Small intestine (tissue), 7 donors: ENCODE measurements around the gene ZCCHC3. TPM values are rescaled to one million over a fixed set of nuclear protein-coding genes. Genes with fewer than 3 reads are reported as not detected.

Experiments
- DNase-seq, 2 donors: peaks; one replicate each; pipeline versions ENCODE4 v3.0.0 to v3.0.0-alpha.2; 2013
- FAIRE-seq: peaks from 2 replicates; lab custom pipeline; 2012; peaks lifted over from hg19 to GRCh38; lab: Jason Lieb, UNC
- H3K27ac ChIP-seq, 3 donors: one replicate each; pipeline ENCODE4 v1.5.1; 2013; ENCODE audit warnings: low read length in 2 of 3, mild to moderate bottlenecking in 2 of 3, control low read depth in 1 of 3, inconsistent platforms in 1 of 3, low read depth in 1 of 3, moderate library complexity in 1 of 3
- H3K27me3 ChIP-seq, 3 donors: one replicate each; pipeline ENCODE4 v1.6.1; 2013; ENCODE audit warnings: low read length in 3 of 3, inconsistent platforms in 1 of 3; ENCODE audit not compliant: control insufficient read depth in 3 of 3, insufficient read depth in 3 of 3
- H3K36me3 ChIP-seq, 3 donors: one replicate each; pipeline ENCODE4 v1.6.1; 2013; ENCODE audit warnings: low read length in 3 of 3, inconsistent platforms in 1 of 3, low read depth in 1 of 3, mild to moderate bottlenecking in 1 of 3, moderate library complexity in 1 of 3; ENCODE audit not compliant: control insufficient read depth in 3 of 3, insufficient read depth in 2 of 3
- H3K4me1 ChIP-seq, 3 donors: one replicate each; pipeline ENCODE4 v1.6.1; 2013; ENCODE audit warnings: low read length in 2 of 3, inconsistent platforms in 1 of 3, low read depth in 1 of 3, mild to moderate bottlenecking in 1 of 3, moderate library complexity in 1 of 3; ENCODE audit not compliant: control insufficient read depth in 3 of 3, insufficient read depth in 2 of 3
- H3K4me3 ChIP-seq, 3 donors: one replicate each; pipeline ENCODE4 v1.5.1; 2013; ENCODE audit warnings: low read length in 3 of 3, control low read depth in 1 of 3, inconsistent platforms in 1 of 3, low read depth in 1 of 3, mild to moderate bottlenecking in 1 of 3, moderate library complexity in 1 of 3
- H3K9me3 ChIP-seq, 2 donors: one replicate each; pipeline ENCODE4 v1.6.1; 2013; ENCODE audit warnings: low read depth in 1 of 2, low read length in 1 of 2; ENCODE audit not compliant: control insufficient read depth in 2 of 2, insufficient read depth in 1 of 2
- WGBS, 3 donors: extraction: QIAGEN DNeasy Blood & Tissue Kit; methylation state at CpG; one replicate each; pipeline ENCODE4 v1.1.7; 2013; 5-methylcytosine and 5-hydroxymethylcytosine counted together
- polyA plus RNA-seq, 4 donors: library from polyadenylated mRNA; stranded (reverse) in 3 of 4; unstranded in 1 of 4; fragments of 200-250 nt in 3 of 4; fragments of 120-200 nt in 1 of 4; gene quantifications; one replicate each; pipeline versions ENCODE4 v1.2.1 to v1.2.3, GENCODE V29; 2013
- donor health status: healthy with polysubstance abuse.
- donor health status: control.
- donor health status: control.
- donor health status: Bipolar disorder and iron deficiency.
- donor health status: healthy.

Gene ZCCHC3
- polyA plus RNA-seq, 4 donors: 8.9 to 27.0 (median 12.3) TPM

DNA sequence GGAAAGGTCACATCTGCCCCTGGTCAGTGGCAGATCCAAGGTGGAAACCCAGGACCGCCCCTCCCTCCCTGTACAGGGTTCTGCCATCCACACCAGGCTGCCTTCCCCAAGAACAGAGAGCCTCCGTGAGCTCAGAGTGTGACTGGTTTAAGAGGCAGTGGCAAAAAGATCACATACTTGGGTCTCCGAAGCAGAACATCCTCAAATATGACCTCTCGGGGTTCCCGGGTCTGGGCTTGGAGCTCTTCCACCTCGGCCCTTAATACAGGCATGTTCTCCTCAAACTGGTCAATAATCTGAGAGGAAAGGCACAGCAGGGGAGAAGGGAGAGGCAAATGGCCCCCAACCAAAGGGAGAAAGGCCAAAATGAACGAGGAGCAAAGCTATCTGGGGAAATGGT lies 21.6 kb upstream of the ZCCHC3 start:
- Histone ChIP-seq H3K4me3 (no peak overlapping the region), H3K36me3 (peaks cover 0 to 40% (median 2%) of the 10 kb centered on the region in 3 donors), H3K4me1 (no peaks in the 10 kb centered on the region), H3K9me3 (no peaks in the 10 kb centered on the region), H3K27me3 (no peaks in the 10 kb centered on the region), H3K27ac (no peak overlapping the region)
- 86 to 94% (median 90%) methylated on average over 7 of the region's 7 CpGs for WGBS, 3 donors
- DNase-seq: no peak
- FAIRE-seq: no peak

DNA sequence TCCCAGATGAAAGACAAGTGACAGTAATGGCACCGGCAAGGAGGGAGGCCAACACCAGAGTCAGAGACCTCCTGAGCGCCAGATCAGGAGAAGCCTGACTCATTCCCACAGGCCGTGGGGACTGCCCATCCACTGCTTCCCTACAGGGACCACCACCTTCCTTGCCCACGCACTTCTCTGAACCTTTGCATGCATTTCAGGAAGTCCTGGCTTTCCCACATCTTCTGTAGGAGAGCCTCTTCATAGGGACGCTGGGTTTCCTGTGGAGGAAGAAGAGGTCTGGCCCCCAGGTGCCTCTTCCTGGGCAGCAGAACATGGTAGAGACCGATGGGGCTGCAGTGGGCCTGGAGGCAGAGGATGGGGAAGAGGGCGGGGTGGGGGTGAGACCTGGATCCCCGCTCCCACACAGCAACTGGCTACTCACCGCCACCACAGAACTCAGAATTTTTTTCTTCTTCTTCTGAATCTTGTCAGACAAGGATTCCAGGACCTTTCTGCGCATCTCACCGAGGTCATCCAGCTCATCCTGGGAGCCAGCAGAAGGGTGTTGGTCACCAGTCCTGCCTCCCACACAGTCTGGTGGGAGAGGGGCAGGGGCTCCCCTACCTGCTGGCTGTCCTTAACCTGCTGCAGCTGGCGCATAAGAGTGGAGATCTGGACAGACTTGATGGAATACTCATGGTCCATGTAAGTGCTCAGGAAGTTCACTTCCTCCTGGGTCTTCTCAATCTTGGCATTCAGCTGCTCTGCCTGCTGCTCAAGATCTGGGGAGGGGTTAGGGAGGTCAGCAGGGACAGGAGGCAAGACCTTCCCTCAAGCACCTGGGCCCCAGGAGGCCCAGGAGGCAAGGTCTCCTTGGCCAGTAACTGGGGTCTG lies 20.5 kb upstream of the ZCCHC3 start:
- H3K27me3 ChIP-seq: no peaks in the 10 kb centered on the region
- no peak for DNase-seq
- H3K9me3 ChIP-seq: no peaks in the 10 kb centered on the region
- 91 to 98% (median 96%) methylated on average over 12 of the region's 12 CpGs for WGBS, 3 donors
- no peak overlapping the region for H3K4me3 ChIP-seq
- FAIRE-seq: no peak
- no peak overlapping the region for H3K27ac ChIP-seq
- no peaks in the 10 kb centered on the region for H3K4me1 ChIP-seq
- H3K36me3 ChIP-seq: peaks cover 0 to 44% (median 2%) of the 10 kb centered on the region in 3 donors

DNA sequence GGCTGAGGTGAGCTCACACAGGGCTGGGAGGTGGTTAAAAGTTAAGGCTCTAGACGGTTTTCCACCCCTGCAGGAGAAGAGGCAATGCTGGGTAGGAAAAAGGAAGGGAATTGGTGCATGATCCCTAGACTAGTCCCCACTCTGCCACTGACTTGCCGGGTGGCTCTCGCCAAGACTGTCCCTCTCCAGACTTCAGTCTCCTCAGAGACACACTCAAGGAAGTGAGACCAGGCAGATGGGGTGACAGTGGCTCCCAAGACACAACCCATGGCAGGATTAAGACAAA lies 19.9 kb upstream of the ZCCHC3 start:
- H3K36me3 ChIP-seq: peaks cover 0 to 44% (median 2%) of the 10 kb centered on the region in 3 donors
- H3K4me1 ChIP-seq: no peaks in the 10 kb centered on the region
- H3K9me3 ChIP-seq: no peaks in the 10 kb centered on the region
- H3K4me3 ChIP-seq: no peak overlapping the region
- FAIRE-seq: no peak
- H3K27me3 ChIP-seq: no peaks in the 10 kb centered on the region
- WGBS, 3 donors: 28 to 41% (median 29%) methylated on average over 2 to 3 of the region's 3 CpGs
- DNase-seq: no peak
- no peak overlapping the region for H3K27ac ChIP-seq

DNA sequence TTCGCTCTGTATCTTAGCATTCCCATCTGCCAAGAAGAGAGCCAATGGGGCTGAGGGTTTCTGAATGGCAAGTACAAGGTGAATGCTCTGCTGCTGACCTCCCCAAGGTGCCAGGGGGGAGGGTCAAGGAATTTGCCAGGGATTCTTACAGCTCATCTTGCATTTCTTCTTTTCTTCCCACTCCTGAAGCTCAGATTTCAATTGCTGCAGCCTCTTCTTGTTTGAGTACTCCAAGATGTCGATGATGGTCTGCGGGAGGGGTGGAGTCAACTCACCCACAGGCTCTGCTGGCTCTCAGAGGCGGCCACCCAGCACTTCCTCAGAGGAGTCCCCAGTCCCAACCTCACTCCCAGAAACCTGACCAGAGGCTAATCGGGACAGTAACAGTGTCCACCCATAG lies 19.2 kb upstream of the ZCCHC3 start:
- DNase-seq (no peak), FAIRE-seq (no peak)
- peaks cover 0 to 44% (median 2%) of the 10 kb centered on the region in 3 donors for H3K36me3 ChIP-seq

DNA sequence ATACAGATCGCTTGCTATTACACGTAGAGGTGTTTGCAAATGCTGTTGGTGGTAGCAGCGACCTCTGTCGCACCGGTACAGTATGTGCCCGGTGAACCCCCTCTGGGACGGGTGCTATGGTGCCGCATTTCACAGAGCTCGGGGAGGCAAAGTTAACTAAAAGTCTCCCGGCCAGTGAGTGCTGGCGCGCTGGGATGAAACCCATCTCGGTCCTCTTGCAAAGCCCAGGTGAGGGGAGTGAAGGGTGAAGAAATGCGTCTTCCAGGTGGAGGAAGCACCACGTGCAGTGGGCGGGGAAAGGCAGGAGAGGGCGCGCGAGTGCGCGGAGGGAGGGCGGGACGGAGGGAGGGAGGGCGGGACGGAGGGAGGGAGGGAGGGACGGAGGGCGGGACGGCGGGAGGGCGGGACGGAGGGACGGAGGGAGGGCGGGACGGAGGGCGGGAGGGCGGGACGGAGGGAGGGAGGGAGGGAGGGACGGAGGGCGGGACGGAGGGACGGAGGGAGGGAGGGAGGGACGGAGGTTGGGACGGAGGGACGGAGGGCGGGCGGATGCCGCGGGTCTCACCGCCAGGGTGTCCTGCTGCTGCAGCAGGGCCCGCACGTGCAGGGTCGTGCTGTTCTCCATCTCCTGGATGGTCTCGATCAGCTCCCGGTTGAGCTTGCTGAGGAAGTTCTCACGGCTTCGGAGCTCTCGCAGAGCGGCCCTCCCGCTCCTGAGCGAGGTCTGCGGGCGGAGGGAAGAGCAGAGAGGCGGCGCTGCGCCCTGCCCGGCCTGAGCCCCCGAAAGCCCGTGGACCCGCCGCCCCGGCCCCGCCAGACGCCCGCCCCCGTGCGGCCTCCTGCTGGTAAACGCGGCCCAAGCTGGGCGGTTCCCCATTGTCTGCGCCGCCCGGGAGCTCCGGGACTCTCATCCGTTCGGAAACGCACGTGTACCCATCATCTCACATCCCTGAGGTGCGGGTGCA lies 18.5 kb upstream of the ZCCHC3 start:
- no peaks in the 10 kb centered on the region for H3K4me1 ChIP-seq
- no peak overlapping the region for H3K27ac ChIP-seq
- no peaks in the 10 kb centered on the region for H3K9me3 ChIP-seq
- WGBS, 3 donors: 78 to 93% (median 92%) methylated on average over 63 to 80 of the region's 88 CpGs
- H3K36me3 ChIP-seq: peaks cover 0 to 50% (median 2%) of the 10 kb centered on the region in 3 donors
- DNase-seq (no peak), FAIRE-seq (no peak)
- H3K4me3 ChIP-seq: no peak overlapping the region
- H3K27me3 ChIP-seq: no peaks in the 10 kb centered on the region

More for the DNA sequence above, 19.2 kb upstream of the ZCCHC3 start:
- no peaks in the 10 kb centered on the region for H3K9me3 ChIP-seq
- no peaks in the 10 kb centered on the region for H3K27me3 ChIP-seq
- WGBS, 3 donors: 81 to 96% (median 91%) methylated on average over 5 of the region's 5 CpGs
- H3K4me1 ChIP-seq: no peaks in the 10 kb centered on the region
- H3K4me3 ChIP-seq: no peak overlapping the region
- no peak overlapping the region for H3K27ac ChIP-seq

DNA sequence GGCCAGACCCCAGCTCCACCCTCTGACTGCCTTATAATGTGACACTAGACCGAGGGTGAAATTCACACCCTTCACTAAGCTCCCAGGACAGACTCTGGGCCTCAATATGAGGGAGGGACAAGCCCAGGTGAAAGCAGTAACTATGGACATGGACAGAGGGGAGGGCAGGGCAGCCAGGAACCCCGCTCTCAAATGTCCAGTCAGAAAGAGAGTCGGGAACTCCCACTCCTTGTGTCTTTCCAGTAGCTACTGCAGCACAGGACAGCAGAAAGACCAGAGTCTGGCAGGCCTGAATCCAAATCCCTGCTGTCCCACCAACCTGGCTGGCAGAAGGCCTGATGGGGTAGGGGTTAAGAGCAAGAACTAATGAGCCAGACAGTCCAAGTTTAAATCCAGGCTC lies 13.2 kb upstream of the ZCCHC3 start:
- Histone ChIP-seq H3K27me3 (no peaks in the 10 kb centered on the region), H3K27ac (no peak overlapping the region), H3K9me3 (no peaks in the 10 kb centered on the region), H3K4me3 (no peak overlapping the region), H3K4me1 (no peaks in the 10 kb centered on the region), H3K36me3 (peaks cover 0 to 21% (median 0%) of the 10 kb centered on the region in 3 donors)
- 60 to 75% (median 62%) methylated on average over 3 of the region's 3 CpGs for WGBS, 3 donors
- DNase-seq: no peak
- FAIRE-seq: no peak

DNA sequence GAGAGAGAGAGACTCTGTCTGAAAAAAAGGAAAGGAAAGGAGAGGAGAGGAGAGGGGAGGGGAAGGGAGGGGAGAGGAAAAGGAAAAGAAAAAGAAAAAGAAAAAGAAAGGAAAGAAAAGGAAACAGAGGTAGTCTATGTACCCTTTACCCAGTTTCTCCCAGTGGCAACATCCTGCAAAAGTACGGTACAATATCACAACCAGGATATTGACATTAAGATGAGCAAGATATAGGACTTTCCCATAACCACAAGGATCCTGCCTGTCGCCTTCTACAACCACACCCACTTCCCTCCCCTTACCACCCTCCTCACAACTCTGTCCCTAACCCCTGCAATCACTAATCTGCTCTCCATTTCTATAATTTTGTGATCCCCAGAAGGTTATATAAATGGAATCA lies 10.9 kb upstream of the ZCCHC3 start:
- Histone ChIP-seq H3K27me3 (no peaks in the 10 kb centered on the region), H3K27ac (no peak overlapping the region), H3K36me3 (peaks cover 0 to 17% (median 0%) of the 10 kb centered on the region in 3 donors), H3K9me3 (no peaks in the 10 kb centered on the region), H3K4me1 (peaks cover 0 to 15% (median 3%) of the 10 kb centered on the region in 3 donors), H3K4me3 (no peak overlapping the region)
- 57 to 75% (median 60%) methylated on average over 2 of the region's 2 CpGs for WGBS, 3 donors
- no peak for DNase-seq
- FAIRE-seq: no peak

DNA sequence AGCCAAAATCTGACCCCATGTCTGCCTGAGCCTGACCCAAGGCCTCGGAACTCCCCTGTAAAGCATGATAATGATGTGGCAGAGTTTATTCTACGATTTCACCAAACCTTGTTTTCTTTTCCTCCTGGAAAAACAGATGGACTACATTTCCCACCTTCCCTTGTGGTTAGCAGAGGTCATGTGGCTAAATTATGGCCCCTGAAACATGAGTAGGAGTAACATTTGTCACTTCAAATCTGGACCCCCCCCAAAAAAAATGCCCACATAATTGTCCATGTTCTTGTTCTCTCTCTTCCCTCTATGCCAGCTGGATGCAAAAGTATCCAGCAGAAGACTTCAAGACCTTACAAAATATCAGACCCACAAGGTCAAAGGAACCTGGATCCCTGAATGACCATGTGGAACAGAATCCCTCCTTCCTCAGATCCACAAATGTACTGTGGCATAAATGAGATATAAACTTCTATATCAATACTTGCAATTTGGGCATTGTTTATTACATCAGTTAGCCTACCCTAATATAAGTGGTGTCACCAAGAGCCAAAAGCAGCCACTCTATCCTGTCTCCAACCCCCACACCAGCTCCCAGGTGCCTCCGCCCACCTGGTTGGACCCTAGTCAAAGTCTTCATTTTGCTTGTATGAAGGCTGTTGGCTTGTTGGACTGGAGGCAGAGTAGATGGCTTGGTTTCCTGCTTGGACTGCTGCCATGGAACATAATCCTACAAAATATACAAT lies 8.2 kb upstream of the ZCCHC3 start:
- WGBS, 3 donors: 70 to 79% (median 79%) methylated on average over 3 of the region's 3 CpGs
- Histone ChIP-seq H3K36me3 (peaks cover 0 to 5% (median 0%) of the 10 kb centered on the region in 3 donors), H3K27me3 (no peaks in the 10 kb centered on the region), H3K4me3 (no peak overlapping the region), H3K9me3 (no peaks in the 10 kb centered on the region), H3K27ac (no peak overlapping the region), H3K4me1 (peaks cover 0 to 16% (median 3%) of the 10 kb centered on the region in 3 donors)
- DNase-seq: peak in 1 of 2 donors; percentile 55
- no peak for FAIRE-seq
